ENCODE results near the gene CGNL1.
A peak's percentile ranks its signal among the peaks of the same experiment; 100 is the strongest.

The CGNL1 gene

DNA sequence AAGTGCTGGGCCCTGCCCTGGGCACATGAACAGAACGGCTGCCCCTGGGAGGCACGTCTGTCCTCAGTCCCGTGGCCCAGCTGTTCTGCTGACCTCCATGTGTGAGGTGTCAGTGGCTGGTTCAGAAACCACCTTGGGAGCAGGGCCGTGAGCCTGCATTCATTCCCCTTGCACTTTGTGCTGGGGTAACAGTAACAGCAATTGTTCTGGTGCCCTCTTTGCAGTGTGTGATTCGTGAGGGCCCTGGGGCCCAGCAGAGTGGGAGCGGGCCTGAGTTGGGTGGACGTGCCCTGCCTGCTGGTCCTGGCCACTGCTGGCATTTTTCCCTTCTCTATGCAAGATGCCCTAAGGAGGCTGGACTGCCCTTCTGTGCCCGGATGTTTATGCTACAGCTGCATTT lies 165.0 kb downstream of the CGNL1 start:
- POLR2A ChIA-PET, result no interaction called here

DNA sequence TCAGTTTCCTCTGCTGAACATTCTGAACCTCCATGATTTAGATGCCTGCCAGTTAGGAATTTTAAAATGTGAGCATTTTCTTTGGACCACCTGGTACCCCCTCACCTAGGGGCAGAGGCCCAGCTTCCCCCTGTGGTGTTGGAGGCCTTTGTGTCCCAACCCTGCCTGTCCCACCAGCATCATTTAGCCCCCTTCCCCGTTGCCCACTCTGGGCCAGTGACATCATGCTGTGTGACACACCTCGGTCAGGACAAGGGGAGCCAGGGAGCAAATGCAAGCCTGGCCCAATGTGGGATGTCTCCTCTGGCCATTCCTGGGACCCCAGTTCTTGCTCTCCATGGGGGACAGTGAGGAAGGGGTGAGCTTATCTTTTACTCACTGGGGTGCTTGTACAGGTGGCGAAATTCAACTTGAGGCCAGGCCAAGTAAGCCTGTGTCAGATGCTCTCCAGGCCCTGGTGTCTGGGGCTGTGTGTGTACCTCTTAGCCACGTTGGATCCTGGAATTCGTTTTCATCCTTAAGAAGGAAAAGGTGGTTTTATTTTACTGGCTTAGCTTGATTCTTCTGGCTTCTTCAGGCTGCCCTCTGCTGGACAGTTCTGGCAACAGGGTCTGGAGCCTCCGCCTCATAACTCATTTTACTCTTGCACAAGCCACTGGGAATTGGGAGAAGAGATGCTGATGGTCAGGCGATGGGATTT lies 165.7 kb downstream of the CGNL1 start:
- DNase-seq, result peak; percentile 40 to 62 (median 49)
- H3K27ac ChIP-seq (ENCODE audit: insufficient read depth in 1 of 2, low read depth in 1 of 2, low read length in 2 of 2, poor library complexity in 1 of 2, severe bottlenecking in 2 of 2), result no peak overlapping the region
- CTCF ChIA-PET, result interaction anchor here (0.7 to 3.5 kb wide), 21 partner anchors 8 to 1204 kb away, joined by 3 to 35 read pairs (median 3); no protein-coding TSS in a partner anchor
- no peak overlapping the region for H3K4me3 ChIP-seq (ENCODE audit: control insufficient read depth in 1 of 7, extremely low read depth in 1 of 7, insufficient read depth in 4 of 7, low read depth in 2 of 7, low read length in 6 of 7)
- POLR2A ChIA-PET, result no interaction called here
- no peaks in the 10 kb centered on the region for H3K4me1 ChIP-seq (ENCODE audit: control extremely low read depth in 1 of 4, control insufficient read depth in 4 of 4, insufficient read depth in 4 of 4, low read length in 3 of 4)
- H3K9me3 ChIP-seq (ENCODE audit: control extremely low read depth in 1 of 5, control insufficient read depth in 4 of 5, insufficient read depth in 2 of 5, low read depth in 1 of 5, low read length in 4 of 5), result no peaks in the 10 kb centered on the region
- H3K36me3 ChIP-seq (ENCODE audit: control insufficient read depth in 4 of 4, insufficient read depth in 4 of 4, low read length in 3 of 4), result no peaks in the 10 kb centered on the region
- H3K27me3 ChIP-seq (replicated peaks in 2 of 5; ENCODE audit: control insufficient read depth in 4 of 5, insufficient read depth in 5 of 5, low read length in 4 of 5), result peaks cover 0 to 7% (median 0%) of the 10 kb centered on the region in 5 experiments
- 44% methylated on average over 5 of the region's 7 CpGs for WGBS (ENCODE audit: insufficient coverage)

More for the DNA sequence above, 165.0 kb downstream of the CGNL1 start:
- Histone ChIP-seq H3K27me3 (replicated peaks in 2 of 5; ENCODE audit: control insufficient read depth in 4 of 5, insufficient read depth in 5 of 5, low read length in 4 of 5) (peaks cover 0 to 7% (median 0%) of the 10 kb centered on the region in 5 experiments), H3K4me1 (ENCODE audit: control extremely low read depth in 1 of 4, control insufficient read depth in 4 of 4, insufficient read depth in 4 of 4, low read length in 3 of 4) (no peaks in the 10 kb centered on the region), H3K9me3 (ENCODE audit: control extremely low read depth in 1 of 5, control insufficient read depth in 4 of 5, insufficient read depth in 2 of 5, low read depth in 1 of 5, low read length in 4 of 5) (no peaks in the 10 kb centered on the region), H3K4me3 (ENCODE audit: control insufficient read depth in 1 of 7, extremely low read depth in 1 of 7, insufficient read depth in 4 of 7, low read depth in 2 of 7, low read length in 6 of 7) (no peak overlapping the region), H3K36me3 (ENCODE audit: control insufficient read depth in 4 of 4, insufficient read depth in 4 of 4, low read length in 3 of 4) (no peaks in the 10 kb centered on the region), H3K27ac (ENCODE audit: insufficient read depth in 1 of 2, low read depth in 1 of 2, low read length in 2 of 2, poor library complexity in 1 of 2, severe bottlenecking in 2 of 2) (no peak overlapping the region)
- 98% methylated on average over 8 of the region's 8 CpGs for WGBS (ENCODE audit: insufficient coverage)
- CTCF ChIA-PET, result interaction anchor here (1.0 to 3.5 kb wide), 12 partner anchors 8 to 1203 kb away, joined by 3 to 35 read pairs (median 4); no protein-coding TSS in a partner anchor
- DNase-seq, result no peak

DNA sequence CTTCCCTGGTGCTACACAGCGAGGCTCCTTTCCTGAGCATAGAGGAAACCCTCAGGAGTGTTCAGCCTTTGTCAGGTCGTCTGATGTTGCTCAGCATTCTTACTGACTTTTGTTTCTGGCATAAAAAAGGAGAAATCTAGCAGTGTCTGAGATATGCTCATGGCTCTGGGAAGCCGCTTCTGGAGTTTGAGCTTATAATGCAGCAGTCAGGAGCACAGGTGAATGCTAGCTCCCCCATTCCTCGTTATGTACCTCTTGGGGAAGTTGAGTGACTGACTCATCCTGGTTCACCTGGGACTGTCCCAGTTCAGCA lies 166.2 kb downstream of the CGNL1 start:
- DNase-seq, result no peak
- Histone ChIP-seq H3K27me3 (replicated peaks in 2 of 5; ENCODE audit: control insufficient read depth in 4 of 5, insufficient read depth in 5 of 5, low read length in 4 of 5) (peaks cover 0 to 7% (median 0%) of the 10 kb centered on the region in 5 experiments), H3K9me3 (ENCODE audit: control extremely low read depth in 1 of 5, control insufficient read depth in 4 of 5, insufficient read depth in 2 of 5, low read depth in 1 of 5, low read length in 4 of 5) (no peaks in the 10 kb centered on the region), H3K27ac (ENCODE audit: insufficient read depth in 1 of 2, low read depth in 1 of 2, low read length in 2 of 2, poor library complexity in 1 of 2, severe bottlenecking in 2 of 2) (no peak overlapping the region), H3K4me1 (ENCODE audit: control extremely low read depth in 1 of 4, control insufficient read depth in 4 of 4, insufficient read depth in 4 of 4, low read length in 3 of 4) (no peaks in the 10 kb centered on the region), H3K4me3 (ENCODE audit: control insufficient read depth in 1 of 7, extremely low read depth in 1 of 7, insufficient read depth in 4 of 7, low read depth in 2 of 7, low read length in 6 of 7) (no peak overlapping the region), H3K36me3 (ENCODE audit: control insufficient read depth in 4 of 4, insufficient read depth in 4 of 4, low read length in 3 of 4) (no peaks in the 10 kb centered on the region)
- ChIA-PET POLR2A (no interaction called here), CTCF (interaction anchor here (0.6 to 3.5 kb wide), 23 partner anchors 9 to 1204 kb away, joined by 3 to 35 read pairs (median 3); no protein-coding TSS in a partner anchor)
- WGBS (ENCODE audit: insufficient coverage), result 74% methylated on average over 3 of the region's 4 CpGs

DNA sequence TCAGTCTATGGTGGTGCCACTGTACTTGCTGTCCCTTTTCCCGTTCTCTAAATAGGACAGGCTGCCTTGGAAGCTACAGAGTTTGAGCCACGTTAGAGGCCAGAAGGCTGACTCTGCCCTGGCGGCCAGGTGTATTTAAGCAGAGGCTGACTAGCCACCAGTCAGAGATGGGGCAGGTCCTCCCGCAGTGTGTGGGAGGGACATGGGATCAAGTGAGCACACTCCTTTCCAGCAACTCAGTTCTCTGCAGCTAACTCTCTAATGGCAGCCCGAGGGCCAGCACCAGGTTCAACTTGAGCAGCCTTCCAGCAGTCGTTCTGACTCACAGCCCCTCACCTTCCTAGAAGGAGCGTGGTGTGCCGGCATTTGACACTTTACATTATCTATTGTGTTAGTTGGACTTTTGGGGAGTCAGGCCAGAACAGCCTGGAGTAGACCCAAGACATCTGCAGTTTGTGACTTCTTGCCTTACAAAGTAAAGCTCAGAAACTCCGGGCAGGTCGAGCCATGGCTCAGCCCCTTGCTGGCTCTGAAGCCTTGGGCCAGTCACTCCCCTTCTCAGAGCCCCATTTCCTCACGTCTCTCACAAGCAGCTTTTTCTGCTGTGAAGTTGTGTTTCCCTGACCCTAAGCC lies 168.7 kb downstream of the CGNL1 start:
- Histone ChIP-seq H3K27me3 (replicated peaks in 2 of 5; ENCODE audit: control insufficient read depth in 4 of 5, insufficient read depth in 5 of 5, low read length in 4 of 5) (peaks cover 0 to 1% (median 0%) of the 10 kb centered on the region in 5 experiments), H3K9me3 (ENCODE audit: control extremely low read depth in 1 of 5, control insufficient read depth in 4 of 5, insufficient read depth in 2 of 5, low read depth in 1 of 5, low read length in 4 of 5) (no peaks in the 10 kb centered on the region), H3K4me3 (ENCODE audit: control insufficient read depth in 1 of 7, extremely low read depth in 1 of 7, insufficient read depth in 4 of 7, low read depth in 2 of 7, low read length in 6 of 7) (no peak overlapping the region), H3K4me1 (ENCODE audit: control extremely low read depth in 1 of 4, control insufficient read depth in 4 of 4, insufficient read depth in 4 of 4, low read length in 3 of 4) (no peaks in the 10 kb centered on the region), H3K27ac (ENCODE audit: insufficient read depth in 1 of 2, low read depth in 1 of 2, low read length in 2 of 2, poor library complexity in 1 of 2, severe bottlenecking in 2 of 2) (no peak overlapping the region), H3K36me3 (ENCODE audit: control insufficient read depth in 4 of 4, insufficient read depth in 4 of 4, low read length in 3 of 4) (no peaks in the 10 kb centered on the region)
- 95% methylated on average over 10 of the region's 11 CpGs for WGBS (ENCODE audit: insufficient coverage)
- DNase-seq, result no peak
- CTCF ChIA-PET, result interaction anchor here (1.3 to 3.1 kb wide), 4 partner anchors 9 to 205 kb away, joined by 4 to 18 read pairs (median 9); no protein-coding TSS in a partner anchor
- POLR2A ChIA-PET, result no interaction called here

GRCh38 chr15:57545995-57546394 lies 169.7 kb downstream of the CGNL1 start:
- H3K27me3 ChIP-seq (replicated peaks in 2 of 5; ENCODE audit: control insufficient read depth in 4 of 5, insufficient read depth in 5 of 5, low read length in 4 of 5), result peaks cover 0 to 3% (median 0%) of the 10 kb centered on the region in 5 experiments
- H3K4me3 ChIP-seq (ENCODE audit: control insufficient read depth in 1 of 7, extremely low read depth in 1 of 7, insufficient read depth in 4 of 7, low read depth in 2 of 7, low read length in 6 of 7), result no peak overlapping the region
- H3K4me1 ChIP-seq (ENCODE audit: control extremely low read depth in 1 of 4, control insufficient read depth in 4 of 4, insufficient read depth in 4 of 4, low read length in 3 of 4), result no peaks in the 10 kb centered on the region
- H3K9me3 ChIP-seq (ENCODE audit: control extremely low read depth in 1 of 5, control insufficient read depth in 4 of 5, insufficient read depth in 2 of 5, low read depth in 1 of 5, low read length in 4 of 5), result no peaks in the 10 kb centered on the region
- no peaks in the 10 kb centered on the region for H3K36me3 ChIP-seq (ENCODE audit: control insufficient read depth in 4 of 4, insufficient read depth in 4 of 4, low read length in 3 of 4)
- ChIA-PET CTCF (interaction anchor here (1.2 to 2.5 kb wide), 4 partner anchors 11 to 206 kb away, joined by 4 to 11 read pairs (median 6); no protein-coding TSS in a partner anchor), POLR2A (no interaction called here)
- DNase-seq, result no peak
- 93% methylated on average over 6 of the region's 8 CpGs for WGBS (ENCODE audit: insufficient coverage)
- no peak overlapping the region for H3K27ac ChIP-seq (ENCODE audit: insufficient read depth in 1 of 2, low read depth in 1 of 2, low read length in 2 of 2, poor library complexity in 1 of 2, severe bottlenecking in 2 of 2)

DNA sequence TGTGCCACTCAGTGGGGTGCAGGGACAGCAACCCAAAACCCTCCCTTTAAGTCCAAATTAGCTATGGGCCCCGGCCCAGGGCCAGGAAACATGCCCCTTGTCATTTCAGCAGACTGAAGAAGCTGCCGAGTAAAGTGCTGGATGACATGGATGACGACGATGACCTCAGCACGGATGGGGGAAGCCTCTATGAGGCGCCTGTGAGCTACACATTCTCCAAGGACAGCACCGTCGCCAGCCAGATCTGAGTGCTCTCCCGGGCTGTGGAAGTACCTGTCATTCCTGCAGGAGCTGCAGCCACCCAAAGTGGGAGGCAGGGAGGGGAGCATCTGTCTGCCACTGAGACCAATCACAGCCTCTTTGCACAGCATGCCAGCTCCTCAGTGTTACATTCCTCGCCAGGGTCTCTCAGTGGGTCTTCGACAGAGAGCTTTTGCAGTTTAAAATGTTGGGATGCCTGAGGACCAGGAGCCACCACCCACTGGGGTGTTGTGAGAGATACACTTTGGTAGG lies 171.0 kb downstream of the CGNL1 start:
- no peaks in the 10 kb centered on the region for H3K9me3 ChIP-seq (ENCODE audit: control extremely low read depth in 1 of 5, control insufficient read depth in 4 of 5, insufficient read depth in 2 of 5, low read depth in 1 of 5, low read length in 4 of 5)
- no peak overlapping the region for H3K4me3 ChIP-seq (ENCODE audit: control insufficient read depth in 1 of 7, extremely low read depth in 1 of 7, insufficient read depth in 4 of 7, low read depth in 2 of 7, low read length in 6 of 7)
- no peak for DNase-seq
- peaks cover 0 to 3% (median 0%) of the 10 kb centered on the region in 5 experiments for H3K27me3 ChIP-seq (replicated peaks in 2 of 5; ENCODE audit: control insufficient read depth in 4 of 5, insufficient read depth in 5 of 5, low read length in 4 of 5)
- 98% methylated on average over 11 of the region's 11 CpGs for WGBS (ENCODE audit: insufficient coverage)
- H3K4me1 ChIP-seq (ENCODE audit: control extremely low read depth in 1 of 4, control insufficient read depth in 4 of 4, insufficient read depth in 4 of 4, low read length in 3 of 4), result no peaks in the 10 kb centered on the region
- no peaks in the 10 kb centered on the region for H3K36me3 ChIP-seq (ENCODE audit: control insufficient read depth in 4 of 4, insufficient read depth in 4 of 4, low read length in 3 of 4)
- ChIA-PET CTCF (interaction anchor here (0.8 to 1.6 kb wide), 5 partner anchors 9 to 20 kb away, joined by 3 to 5 read pairs (median 3); no protein-coding TSS in a partner anchor), POLR2A (no interaction called here)
- H3K27ac ChIP-seq (ENCODE audit: insufficient read depth in 1 of 2, low read depth in 1 of 2, low read length in 2 of 2, poor library complexity in 1 of 2, severe bottlenecking in 2 of 2), result no peak overlapping the region

DNA sequence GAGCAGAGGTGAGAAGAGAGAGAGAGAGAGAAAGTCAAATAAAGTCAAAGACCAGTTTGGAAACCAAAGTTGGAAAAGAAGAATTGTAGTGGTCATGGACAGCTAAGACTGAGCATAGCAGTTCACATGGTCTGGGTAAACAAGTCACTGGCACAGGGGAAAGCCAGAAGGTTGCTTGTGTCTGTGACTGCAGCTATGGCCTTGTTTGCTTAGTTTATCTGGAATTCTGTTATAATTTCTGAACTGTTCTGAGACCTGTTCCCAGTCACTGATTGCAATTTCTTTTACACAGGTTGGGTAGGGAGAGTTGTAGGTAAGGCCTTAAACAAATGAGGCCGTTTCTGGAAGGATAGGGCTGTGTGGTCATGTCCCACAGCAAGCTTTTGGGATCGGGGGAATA lies 172.0 kb downstream of the CGNL1 start:
- ChIA-PET CTCF (interaction anchor here (1.0 to 2.7 kb wide), 3 partner anchors 9 to 21 kb away, joined by 3 to 13 read pairs (median 4); no protein-coding TSS in a partner anchor), POLR2A (no interaction called here)
- no peak for DNase-seq
- Histone ChIP-seq H3K27ac (ENCODE audit: insufficient read depth in 1 of 2, low read depth in 1 of 2, low read length in 2 of 2, poor library complexity in 1 of 2, severe bottlenecking in 2 of 2) (no peak overlapping the region), H3K4me3 (ENCODE audit: control insufficient read depth in 1 of 7, extremely low read depth in 1 of 7, insufficient read depth in 4 of 7, low read depth in 2 of 7, low read length in 6 of 7) (no peak overlapping the region), H3K27me3 (replicated peaks in 2 of 5; ENCODE audit: control insufficient read depth in 4 of 5, insufficient read depth in 5 of 5, low read length in 4 of 5) (peaks cover 0 to 3% (median 0%) of the 10 kb centered on the region in 5 experiments), H3K36me3 (ENCODE audit: control insufficient read depth in 4 of 4, insufficient read depth in 4 of 4, low read length in 3 of 4) (no peaks in the 10 kb centered on the region), H3K9me3 (ENCODE audit: control extremely low read depth in 1 of 5, control insufficient read depth in 4 of 5, insufficient read depth in 2 of 5, low read depth in 1 of 5, low read length in 4 of 5) (no peaks in the 10 kb centered on the region), H3K4me1 (ENCODE audit: control extremely low read depth in 1 of 4, control insufficient read depth in 4 of 4, insufficient read depth in 4 of 4, low read length in 3 of 4) (no peaks in the 10 kb centered on the region)
- 92% methylated on average over 2 of the region's 2 CpGs for WGBS (ENCODE audit: insufficient coverage)

Data from common myeloid progenitor, CD34-positive (primary cell).